HG03378 (cell line): ENCODE measurements around the gene LTBP1.

Source experiments
- ATAC-seq: cut with Tn5 transposase; IDR thresholded peaks from one replicate; pipeline ENCODE4 v1.9.1; 2021; ENCODE audit warnings: mild to moderate bottlenecking, moderate library complexity; ENCODE audit not compliant: unreplicated experiment

LTBP1 gene

DNA sequence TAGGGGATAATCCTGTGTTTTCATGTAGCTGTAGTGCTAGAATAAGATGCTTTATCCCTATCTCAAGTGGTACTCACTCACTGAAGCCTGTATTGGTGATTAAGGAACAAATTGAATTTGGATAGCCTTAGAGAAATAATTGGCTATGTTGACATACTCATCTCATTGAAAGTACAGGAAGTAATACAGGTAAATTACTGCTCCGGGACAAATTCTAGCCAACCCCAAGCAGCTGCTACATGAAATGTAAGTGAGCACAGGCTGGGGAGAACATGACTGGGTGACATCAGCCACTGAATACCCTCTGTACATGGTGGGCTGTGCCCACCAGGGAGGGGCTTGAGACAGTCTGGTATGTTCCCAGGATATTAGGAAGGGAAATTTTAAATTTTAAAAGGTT lies 341.3 kb downstream of the LTBP1 start:
- no peak for ATAC-seq

DNA sequence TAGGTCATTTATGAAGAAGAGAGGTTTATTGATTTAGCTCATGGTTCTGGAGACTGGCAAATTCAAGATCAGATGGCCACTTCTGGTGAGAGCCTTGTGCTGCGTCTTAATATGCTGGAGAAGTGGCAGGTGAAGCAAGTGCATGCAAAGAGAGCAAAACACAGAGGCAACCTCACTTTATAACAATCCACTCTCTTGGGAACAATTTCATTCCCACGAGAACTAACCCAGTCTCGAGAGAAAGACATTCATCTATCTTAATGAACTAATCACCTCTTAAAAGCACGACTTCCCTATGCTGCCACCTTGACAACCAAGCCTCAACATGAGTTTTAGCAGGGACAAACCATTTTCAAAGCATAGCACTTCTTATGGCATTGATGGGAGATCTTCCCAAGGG lies 343.2 kb downstream of the LTBP1 start:
- ATAC-seq, result no peak

DNA sequence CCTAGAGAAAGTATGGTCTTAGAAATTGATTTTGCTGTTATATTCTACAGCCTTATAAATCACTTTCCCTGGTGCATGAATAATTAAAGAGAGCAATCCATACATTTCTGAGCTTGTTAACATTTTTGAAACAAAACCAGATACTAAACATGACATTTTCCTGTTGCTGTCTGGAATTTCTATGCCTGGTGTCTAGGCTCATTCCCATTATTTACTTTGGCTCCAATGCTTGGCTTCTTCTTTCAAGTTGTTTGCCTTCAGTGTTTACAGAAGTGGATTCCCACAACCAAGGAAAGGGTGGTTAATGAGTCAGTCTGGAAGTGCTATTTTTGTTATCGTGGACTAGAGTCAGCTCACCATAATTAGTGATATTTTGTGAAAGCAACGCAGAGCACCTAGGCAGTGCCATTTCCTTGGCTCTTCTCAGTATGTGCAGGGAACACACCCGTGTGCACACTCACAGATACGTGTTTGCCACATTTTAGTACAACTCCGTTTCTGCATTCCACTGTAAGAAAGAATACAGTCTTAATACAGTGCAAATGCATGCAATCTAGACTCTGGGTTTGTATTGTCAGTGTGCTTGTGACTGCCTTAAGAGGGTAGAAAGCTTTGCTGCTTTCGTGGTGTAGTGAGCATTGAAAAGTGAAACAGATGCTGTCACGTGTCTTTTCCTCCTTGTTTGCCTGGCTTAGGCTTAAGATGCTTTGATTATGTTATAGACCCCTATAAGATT lies 344.7 kb downstream of the LTBP1 start:
- ATAC-seq, result no peak

DNA sequence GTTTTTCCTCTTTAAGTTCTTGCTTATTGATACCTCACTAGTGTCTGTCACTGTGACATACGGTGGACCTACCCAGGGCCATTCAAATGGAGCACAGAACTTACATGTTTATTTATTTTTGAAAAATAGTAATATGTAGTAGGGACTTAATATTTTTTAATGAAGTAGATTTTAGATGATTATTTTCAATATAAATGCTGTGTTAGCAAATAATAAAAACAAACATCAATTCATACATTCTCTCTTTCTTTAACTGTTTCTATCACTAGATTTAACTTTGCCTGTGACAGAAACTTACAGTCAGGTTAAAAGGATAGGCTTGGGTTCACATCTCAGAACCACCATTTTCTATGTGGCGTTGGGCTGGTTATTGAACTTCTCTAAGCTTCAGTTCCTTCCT lies 345.3 kb downstream of the LTBP1 start:
- no peak for ATAC-seq

DNA sequence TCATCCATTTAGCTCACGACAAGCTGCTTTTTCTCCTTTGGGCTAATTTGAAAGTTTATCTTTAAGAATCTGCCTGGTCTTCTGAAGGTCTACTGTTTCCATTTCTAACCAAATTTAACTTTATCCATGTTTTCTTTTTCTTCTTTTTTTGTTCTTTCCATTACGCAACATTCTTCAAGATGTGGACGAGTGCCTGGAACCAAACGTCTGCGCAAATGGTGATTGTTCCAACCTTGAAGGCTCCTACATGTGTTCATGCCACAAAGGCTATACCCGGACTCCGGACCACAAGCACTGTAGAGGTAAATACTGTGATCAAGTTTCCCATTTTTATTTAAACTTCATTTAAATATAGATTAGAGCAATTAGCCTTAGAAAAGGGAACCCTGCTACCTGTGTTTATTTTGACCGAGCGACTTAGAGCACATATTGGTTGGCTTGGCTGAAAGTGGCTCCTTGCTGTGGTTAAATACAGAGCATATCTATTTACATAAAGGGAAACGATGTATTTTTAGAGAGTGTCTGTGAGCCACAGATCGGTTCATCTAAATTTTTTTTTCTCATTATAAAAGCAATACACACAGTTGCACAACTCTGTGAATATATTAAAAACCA lies 346.3 kb downstream of the LTBP1 start:
- no peak for ATAC-seq

DNA sequence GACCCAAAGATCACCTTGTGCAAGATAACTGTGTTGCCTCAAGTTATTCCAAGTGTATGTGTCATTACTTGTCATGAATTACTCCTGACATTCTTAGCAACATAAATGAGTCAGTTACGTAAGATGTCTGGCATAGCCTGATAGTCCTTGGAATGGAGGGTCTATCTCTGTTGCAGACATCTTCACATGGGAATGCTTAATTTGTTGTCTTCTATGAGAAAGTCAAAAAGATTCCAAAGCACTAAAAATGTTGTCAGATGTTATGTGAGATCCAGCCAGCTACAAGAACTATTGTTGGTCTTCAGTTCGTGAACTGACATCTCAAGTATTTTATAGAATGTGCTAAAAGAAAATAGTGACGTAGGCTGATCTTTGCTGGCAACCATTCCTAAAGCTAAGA lies 351.5 kb downstream of the LTBP1 start:
- no peak for ATAC-seq

DNA sequence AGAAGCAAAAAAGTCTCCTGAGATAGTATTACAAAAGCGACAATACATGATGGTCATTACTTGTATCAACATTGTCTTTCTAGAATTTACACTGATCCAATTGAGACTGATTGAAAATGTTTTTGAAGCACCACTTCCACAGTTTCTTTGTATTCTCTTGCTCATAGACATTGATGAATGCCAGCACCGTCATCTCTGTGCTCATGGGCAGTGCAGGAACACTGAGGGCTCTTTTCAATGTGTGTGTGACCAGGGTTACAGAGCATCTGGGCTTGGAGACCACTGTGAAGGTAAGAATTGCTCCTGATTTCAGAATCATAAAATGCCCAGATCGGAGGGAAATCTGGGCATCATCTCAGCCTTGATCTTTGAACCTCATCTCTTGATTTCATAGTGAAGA lies 354.6 kb downstream of the LTBP1 start:
- no peak for ATAC-seq

DNA sequence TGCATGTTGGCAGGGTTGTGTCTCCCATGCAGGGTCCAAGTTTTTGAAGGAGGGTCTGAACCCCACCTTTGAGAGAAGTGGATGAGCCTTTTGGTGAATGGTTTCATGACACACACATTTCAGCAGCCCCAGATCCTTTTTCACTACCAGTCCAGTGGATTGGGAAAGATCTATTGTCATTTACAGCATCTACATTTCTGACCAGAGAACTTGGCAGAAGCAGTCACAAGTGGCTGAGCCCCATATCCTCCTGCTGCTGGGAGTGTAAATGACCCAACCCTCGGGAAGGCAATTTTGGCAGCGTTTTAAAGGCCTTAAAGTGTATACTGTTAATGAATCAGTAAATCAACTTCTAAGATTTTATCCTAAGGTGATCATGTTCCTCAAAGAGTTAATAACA lies 355.6 kb downstream of the LTBP1 start:
- ATAC-seq, result no peak

DNA sequence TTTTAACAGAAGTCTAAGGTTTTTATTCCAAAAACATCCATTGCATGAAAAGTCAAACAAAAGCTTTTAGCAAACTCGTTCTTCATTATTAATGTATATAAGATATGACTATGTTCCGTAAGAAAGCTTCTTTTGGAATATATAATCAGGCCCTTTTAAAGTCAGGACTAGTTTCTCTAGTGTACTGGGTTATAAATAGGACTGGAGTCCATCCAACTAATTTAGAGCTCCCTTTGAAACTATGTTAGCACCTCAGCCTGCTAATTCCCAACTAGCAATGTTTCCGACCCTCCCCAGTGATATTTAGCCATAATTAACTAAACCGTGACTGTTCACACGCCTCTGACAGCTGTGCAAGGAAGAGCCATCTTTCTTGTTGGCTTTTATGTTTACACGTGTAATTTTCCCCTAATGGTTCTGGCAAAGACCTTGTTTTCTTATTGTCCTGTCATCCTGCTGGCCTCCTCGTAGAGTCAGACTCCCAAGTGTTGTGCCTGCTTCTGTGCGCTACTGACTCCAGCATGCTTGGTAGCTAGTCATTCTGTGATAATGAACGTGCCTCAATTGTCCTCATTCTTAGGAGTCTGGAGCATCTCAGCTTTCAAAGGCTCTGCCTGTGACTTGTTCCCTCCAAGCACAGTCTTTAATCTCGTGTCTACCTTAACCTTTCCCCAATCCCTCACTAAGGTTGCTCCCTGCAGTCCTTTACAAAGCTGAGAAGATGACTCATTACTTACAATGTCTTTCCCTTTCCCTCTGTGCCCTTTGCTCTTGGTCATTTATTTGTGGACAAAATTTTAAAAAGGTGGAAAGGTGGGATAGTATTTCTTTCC lies 357.5 kb downstream of the LTBP1 start:
- ATAC-seq, result no peak

DNA sequence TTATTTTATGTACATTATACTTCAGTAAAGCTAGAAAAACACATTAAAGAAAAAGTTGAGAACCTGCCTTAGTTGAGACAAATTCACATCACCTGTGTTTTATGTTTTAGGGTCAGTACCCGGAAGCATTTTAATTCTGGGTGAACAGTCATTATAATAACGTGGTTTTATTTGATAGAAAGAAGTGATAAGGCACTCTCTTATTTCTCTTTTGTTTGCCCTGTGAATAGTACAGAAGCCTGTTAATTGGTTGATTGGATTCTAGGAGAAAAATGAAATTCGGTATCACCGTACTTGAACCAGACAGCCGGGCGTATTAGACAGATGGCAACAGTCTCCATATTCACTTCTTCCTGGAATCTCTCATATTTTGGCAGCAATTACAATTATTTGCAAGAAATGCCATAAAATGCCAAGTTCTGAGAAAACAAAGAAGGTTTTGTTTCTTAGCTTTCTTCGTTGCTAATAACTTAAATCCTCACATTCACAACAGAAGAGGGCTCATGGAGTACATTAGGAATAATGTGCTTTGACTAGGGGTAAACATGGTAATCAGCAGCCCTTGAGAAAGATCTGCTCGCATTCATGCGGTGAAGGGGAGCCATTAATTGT lies 361.0 kb downstream of the LTBP1 start:
- no peak for ATAC-seq

DNA sequence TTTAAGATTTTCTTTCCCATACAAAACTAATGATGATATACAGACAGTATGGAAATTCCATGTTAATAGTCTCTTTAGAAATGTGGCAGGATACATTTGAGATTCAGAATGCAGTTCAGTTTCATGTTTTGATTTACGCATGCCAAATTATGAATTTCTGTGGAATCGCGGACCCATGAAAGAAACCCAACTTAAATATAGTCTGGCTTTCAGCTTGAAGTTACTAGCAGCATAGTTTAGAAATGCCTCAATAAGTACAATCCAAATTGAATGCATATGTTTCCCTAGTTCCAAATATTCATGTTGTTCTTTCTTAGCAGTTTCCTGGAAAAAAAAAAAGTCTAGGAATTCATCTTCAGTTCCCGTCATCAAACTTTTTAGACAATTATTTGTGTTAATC lies 365.6 kb downstream of the LTBP1 start:
- no peak for ATAC-seq

DNA sequence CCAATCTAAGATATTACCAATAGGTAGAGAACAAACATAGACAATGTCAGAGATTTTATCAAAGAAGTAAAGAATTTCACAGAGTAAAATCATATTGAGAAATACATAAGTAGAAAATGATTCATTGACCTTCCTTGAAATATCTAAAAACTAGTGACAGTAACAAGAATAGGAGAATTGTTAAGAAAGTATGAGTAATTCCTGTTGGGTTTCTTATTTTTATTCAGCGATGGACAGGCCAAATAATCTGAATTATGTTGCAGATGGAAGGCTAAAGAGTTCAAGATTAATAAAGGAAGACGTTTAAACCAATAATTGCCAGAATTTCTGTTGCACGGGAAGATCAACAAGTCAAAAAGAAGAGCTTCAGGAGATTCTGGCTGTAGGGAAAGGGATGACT lies 366.3 kb downstream of the LTBP1 start:
- no peak for ATAC-seq

DNA sequence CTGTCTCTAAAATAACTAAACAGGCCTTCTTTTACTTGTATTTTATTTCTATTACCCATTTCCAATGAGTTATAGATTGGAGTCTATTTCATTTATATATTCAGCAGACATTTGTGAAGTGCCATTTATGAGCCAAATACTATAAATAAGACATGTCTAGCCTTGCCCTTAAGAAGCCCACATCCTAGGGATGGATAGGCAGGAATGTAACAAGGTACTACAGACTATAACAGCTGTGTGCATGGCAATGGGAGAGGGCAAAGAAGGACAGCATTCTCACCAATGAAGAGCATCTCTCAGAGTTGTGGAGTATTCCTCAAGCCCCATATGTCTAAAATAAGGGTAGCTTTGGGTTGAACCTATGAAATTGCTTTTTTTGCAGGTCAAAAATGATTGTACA lies 367.8 kb downstream of the LTBP1 start:
- no peak for ATAC-seq

DNA sequence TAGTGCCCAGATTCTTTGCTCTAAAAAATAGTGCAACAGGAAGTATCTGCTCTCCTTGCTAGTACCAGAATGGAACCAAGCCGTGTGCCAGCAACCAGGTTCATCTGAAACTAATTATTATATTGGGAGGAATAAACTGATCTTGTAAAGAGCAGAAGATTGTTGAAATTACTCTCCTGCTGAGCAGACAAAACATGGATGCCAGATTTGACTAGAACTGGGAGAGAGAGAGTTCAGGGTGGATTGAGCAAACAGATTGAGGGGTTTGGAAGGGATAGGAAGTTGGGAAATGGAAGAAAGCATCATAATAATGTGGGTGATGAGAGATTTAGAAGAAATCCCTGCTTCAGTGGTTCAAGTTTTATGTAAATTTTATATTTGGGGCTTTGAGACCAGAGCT lies 369.6 kb downstream of the LTBP1 start:
- no peak for ATAC-seq

DNA sequence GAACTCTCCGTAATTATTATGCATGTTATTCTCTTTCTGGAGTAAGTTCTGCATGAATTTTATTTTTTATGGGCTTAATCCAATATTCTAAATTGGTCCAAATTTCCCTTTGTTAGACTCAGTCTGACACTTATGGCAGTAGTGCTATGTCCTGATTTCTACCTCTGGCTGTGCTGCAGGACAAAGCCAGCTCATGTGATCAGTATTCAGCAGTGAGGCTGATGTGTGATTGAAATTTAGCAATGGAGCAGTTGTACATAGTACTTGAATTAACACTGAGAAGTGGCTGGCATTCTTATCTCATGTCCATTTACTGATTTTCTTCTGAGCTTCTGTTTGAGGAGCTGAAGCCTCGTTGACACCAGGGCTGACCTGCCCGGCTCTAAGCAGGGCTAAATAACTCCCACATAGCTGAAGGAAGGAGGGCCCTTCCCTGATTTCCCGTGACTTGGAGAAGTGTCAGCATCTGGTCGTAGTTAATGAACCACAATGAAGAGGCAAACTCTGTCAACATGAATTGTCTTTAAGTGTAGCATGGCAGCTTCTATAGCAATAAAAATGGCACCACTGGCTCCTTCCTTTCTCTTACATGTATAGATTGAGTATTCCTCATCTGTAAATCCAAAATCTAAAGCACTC lies 370.7 kb downstream of the LTBP1 start:
- no peak for ATAC-seq

DNA sequence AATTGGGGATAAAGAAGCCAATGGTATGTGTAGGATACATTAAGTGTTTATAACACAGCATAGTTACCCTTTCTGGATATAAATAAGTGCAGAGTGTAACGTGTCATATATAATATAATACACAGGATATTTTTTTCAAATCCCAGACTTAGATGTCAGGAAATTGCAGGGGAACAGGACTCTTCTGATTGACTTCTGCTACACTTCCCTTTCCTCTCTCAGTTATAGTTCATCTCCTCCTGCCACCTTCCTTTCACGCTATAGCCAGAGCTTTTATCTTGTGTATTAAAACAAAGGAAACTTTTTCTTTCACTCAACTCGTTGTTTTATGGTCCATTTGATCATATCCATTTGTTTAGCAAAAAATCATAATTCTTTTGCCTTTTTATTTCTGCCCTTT lies 371.7 kb downstream of the LTBP1 start:
- no peak for ATAC-seq

DNA sequence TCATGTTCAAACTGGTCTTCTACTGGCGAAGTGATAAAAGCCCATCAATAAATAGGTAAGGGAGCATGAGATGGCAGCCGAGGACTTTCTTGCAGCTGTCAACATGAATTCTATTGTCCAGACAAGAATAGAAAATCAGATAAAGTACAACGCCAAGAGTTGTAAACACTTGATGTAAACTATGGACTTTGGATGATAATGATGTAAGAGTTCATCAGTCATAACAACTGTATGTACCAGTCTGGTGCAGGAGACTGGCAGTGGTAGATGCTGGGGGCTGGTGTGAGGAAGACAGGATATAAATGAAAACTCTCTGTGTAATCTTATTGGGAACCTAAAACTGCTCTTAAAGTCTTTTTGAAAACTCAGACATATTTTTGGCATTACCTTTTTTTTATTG lies 373.8 kb downstream of the LTBP1 start:
- ATAC-seq, result no peak

DNA sequence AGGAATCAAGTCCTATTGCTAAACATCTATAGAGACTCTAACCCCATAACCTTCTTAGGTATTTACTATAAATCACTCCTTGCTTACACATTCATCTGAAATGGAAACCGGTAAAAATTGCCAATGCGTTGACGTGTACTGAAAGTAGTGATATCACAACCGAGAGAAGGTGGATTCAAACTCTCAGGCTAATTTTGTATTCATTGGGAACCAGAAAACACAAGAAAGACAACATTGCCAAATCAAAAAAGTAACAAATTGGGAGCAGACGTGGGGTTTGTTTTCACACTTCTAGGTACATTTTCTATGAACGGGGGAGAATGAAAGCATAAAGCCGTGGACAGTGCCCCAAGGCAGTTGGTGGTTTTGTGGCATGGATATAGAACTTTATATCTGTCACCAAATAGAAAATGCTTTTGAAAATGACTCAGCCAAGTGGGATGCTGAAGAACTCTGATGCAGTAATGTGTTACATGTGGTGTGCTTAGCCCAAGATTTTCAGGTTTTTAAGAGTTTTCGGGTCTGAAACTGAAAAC lies 374.6 kb downstream of the LTBP1 start:
- ATAC-seq, result peak; percentile 72

DNA sequence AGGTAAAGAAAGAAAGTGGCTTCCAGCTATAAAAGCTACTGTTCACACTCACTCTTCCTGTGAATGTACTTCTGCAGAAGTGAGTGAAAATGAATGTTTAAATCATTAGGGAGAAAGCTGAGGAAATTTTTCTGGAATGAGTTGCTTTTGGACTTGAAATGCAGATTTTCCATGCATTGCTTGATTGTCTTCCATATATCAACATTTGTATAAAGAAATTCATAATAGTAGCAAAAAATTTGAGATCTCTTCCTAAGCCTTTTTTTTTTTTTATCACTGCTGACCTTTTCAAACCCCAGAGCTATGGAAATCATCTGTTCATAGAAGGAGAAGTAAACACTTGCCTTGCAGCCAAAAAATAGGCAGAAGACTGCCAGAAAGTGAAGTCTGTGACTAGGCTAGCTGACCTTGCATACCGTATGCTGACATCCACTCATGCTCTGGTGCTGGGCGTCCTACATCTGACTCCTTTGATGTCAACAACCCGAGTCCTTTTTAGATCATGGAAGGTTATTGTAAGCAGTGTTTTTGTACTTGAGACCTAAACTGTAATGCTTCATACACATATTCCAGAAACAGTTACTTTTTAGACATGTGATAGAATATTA lies 375.2 kb downstream of the LTBP1 start:
- no peak for ATAC-seq

DNA sequence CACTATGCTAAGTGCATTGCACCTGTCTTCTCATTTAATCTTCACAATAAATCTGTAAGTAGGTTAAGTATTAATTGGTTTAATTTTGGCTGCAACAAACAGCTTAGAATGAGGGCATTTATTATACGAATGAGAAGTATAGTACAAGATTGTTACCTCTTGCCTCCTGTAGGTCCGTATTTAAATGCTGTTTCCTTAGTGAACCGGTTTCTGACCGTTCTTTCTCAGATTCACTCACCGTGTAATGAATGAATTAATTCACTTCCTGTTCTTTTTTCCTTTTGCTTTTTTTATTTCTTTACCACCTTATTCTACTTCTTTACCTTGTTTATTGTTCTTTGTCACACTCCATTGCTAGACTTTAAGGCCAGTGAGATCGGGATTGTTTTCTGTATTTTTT lies 375.9 kb downstream of the LTBP1 start:
- no peak for ATAC-seq
